Ishikawa (cell line): ENCODE measurements around the gene DMBX1.

Experiments used
- CEBPB ChIP-seq: IDR thresholded peaks from 2 replicates; pipeline ENCODE4 v1.6.1; 2012
- CREB1 ChIP-seq: IDR thresholded peaks from 2 replicates; pipeline ENCODE4 v1.6.1; 2012; ENCODE audit warnings: low read depth
- EGR1 ChIP-seq: IDR thresholded peaks from 2 replicates; pipeline ENCODE4 v1.6.1; 2012
- EP300 ChIP-seq: IDR thresholded peaks from 2 replicates; pipeline ENCODE4 v1.6.1; 2012; ENCODE audit warnings: borderline replicate concordance
- FOXM1 ChIP-seq: IDR thresholded peaks from 2 replicates; pipeline ENCODE4 v1.6.1; 2012; ENCODE audit warnings: low read depth, borderline replicate concordance
- MAX ChIP-seq: IDR thresholded peaks from 2 replicates; pipeline ENCODE4 v1.6.1; 2012
- NFIC ChIP-seq: IDR thresholded peaks from 2 replicates; pipeline ENCODE4 v1.6.1; 2012
- RAD21 ChIP-seq: IDR thresholded peaks from 2 replicates; pipeline ENCODE4 v1.6.1; 2012; ENCODE audit warnings: low read depth
- TAF1 ChIP-seq: IDR thresholded peaks from 2 replicates; pipeline ENCODE4 v1.6.1; 2012; ENCODE audit warnings: low read depth, mild to moderate bottlenecking
- TCF12 ChIP-seq: IDR thresholded peaks from 2 replicates; pipeline ENCODE4 v1.6.1; 2012; ENCODE audit warnings: low read depth
- TEAD4 ChIP-seq: IDR thresholded peaks from 2 replicates; pipeline ENCODE4 v1.6.1; 2012
- YY1 ChIP-seq: IDR thresholded peaks from 2 replicates; pipeline ENCODE4 v1.6.1; 2012; ENCODE audit warnings: low read depth
- ZBTB7A ChIP-seq: IDR thresholded peaks from 2 replicates; pipeline ENCODE4 v1.6.1; 2012; ENCODE audit warnings: low read depth
- TF ChIP-seq, protein P1 (sequence below): IDR thresholded peaks from 2 replicates; pipeline ENCODE4 v1.6.1; 2012
- TF ChIP-seq, protein P2 (sequence below): IDR thresholded peaks from 2 replicates; pipeline ENCODE4 v1.6.1; 2012; ENCODE audit warnings: low read depth, mild to moderate bottlenecking

The DMBX1 gene

DNA sequence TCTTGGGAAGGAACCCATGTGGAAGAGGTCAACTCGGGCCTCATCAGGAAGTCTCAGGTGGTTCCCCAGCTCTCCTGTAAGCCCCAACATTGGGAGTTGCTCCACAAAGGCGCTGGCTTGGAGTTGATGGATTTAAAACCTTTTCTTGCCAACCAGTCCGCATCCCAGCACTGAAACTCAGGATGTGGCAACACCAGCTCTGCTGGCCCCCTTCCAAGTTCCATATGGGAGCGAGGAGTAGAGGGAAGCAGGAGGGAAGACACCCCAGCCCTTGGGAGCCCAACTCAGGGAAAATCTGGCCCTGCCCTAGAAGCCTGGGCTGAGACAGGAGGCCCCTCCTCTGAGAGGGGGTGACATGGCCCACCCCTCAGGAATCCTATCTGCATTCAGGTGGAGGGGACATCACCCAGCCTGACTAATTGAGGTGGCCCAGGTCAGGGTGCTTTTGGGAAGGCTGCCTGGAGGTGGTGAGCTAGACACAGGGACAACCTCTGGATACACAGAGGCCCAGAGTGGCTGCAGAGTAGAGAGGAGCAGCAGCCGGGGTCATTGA is 33.1 kb upstream of the DMBX1 start:
- no peak for TF ChIP-seq TCF12
- no peak for TF ChIP-seq TAF1
- no peak for TF ChIP-seq YY1
- TF ChIP-seq ZBTB7A, result no peak
- TF ChIP-seq MAX, result no peak
- TF ChIP-seq, protein P1, sequence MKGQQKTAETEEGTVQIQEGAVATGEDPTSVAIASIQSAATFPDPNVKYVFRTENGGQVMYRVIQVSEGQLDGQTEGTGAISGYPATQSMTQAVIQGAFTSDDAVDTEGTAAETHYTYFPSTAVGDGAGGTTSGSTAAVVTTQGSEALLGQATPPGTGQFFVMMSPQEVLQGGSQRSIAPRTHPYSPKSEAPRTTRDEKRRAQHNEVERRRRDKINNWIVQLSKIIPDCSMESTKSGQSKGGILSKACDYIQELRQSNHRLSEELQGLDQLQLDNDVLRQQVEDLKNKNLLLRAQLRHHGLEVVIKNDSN, result no peak
- TF ChIP-seq, protein P2, sequence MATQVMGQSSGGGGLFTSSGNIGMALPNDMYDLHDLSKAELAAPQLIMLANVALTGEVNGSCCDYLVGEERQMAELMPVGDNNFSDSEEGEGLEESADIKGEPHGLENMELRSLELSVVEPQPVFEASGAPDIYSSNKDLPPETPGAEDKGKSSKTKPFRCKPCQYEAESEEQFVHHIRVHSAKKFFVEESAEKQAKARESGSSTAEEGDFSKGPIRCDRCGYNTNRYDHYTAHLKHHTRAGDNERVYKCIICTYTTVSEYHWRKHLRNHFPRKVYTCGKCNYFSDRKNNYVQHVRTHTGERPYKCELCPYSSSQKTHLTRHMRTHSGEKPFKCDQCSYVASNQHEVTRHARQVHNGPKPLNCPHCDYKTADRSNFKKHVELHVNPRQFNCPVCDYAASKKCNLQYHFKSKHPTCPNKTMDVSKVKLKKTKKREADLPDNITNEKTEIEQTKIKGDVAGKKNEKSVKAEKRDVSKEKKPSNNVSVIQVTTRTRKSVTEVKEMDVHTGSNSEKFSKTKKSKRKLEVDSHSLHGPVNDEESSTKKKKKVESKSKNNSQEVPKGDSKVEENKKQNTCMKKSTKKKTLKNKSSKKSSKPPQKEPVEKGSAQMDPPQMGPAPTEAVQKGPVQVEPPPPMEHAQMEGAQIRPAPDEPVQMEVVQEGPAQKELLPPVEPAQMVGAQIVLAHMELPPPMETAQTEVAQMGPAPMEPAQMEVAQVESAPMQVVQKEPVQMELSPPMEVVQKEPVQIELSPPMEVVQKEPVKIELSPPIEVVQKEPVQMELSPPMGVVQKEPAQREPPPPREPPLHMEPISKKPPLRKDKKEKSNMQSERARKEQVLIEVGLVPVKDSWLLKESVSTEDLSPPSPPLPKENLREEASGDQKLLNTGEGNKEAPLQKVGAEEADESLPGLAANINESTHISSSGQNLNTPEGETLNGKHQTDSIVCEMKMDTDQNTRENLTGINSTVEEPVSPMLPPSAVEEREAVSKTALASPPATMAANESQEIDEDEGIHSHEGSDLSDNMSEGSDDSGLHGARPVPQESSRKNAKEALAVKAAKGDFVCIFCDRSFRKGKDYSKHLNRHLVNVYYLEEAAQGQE, result no peak
- TF ChIP-seq CREB1, result no peak
- TF ChIP-seq EGR1, result no peak
- no peak for TF ChIP-seq TEAD4

GRCh38 chr1:46457178-46457577 is 32.5 kb upstream of the DMBX1 start:
- TF ChIP-seq EP300 (no peak), FOXM1 (no peak), EGR1 (no peak), CEBPB (no peak), YY1 (no peak), TCF12 (no peak), ZBTB7A (no peak), CREB1 (no peak), RAD21 (no peak), MAX (no peak)

GRCh38 chr1:46458190-46458589 is 31.4 kb upstream of the DMBX1 start:
- TF ChIP-seq TCF12 (no peak), TAF1 (no peak), ZBTB7A (no peak), MAX (no peak), TEAD4 (no peak), FOXM1 (no peak), EP300 (no peak), EGR1 (no peak), NFIC (no peak), YY1 (no peak), CREB1 (no peak), CEBPB (no peak), RAD21 (no peak)
- TF ChIP-seq, protein P2, result no peak
- TF ChIP-seq, protein P1, result no peak

DNA sequence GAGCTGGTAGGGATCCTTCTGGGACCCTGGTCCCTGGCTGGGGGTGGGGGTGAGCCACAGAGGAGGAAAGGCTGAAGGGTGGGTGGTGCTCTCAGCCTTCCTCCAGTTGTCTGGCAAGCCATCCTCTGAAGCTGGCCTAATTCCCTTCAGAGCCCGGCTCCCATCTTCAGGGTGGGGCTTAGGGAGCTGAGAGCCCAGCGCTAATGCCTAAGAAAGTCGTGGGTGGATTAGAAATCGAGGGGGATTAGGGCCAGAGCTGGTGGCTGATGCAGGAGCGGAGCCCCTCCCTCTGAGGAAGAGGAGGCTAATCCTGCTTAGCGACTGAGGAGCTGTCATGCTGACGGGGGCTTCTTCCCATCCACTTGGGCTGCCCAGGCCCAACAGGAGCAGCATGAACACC is 30.8 kb upstream of the DMBX1 start:
- TF ChIP-seq, protein P1, result no peak
- TF ChIP-seq TAF1, result no peak
- TF ChIP-seq NFIC, result no peak
- TF ChIP-seq TCF12, result no peak
- TF ChIP-seq RAD21, result no peak
- no peak for TF ChIP-seq CEBPB
- no peak for TF ChIP-seq TEAD4
- no peak for TF ChIP-seq CREB1
- TF ChIP-seq YY1, result no peak
- no peak for TF ChIP-seq ZBTB7A
- no peak for TF ChIP-seq EGR1
- TF ChIP-seq, protein P2, result no peak
- no peak for TF ChIP-seq EP300
- TF ChIP-seq FOXM1, result no peak
- TF ChIP-seq MAX, result no peak
